ENCODE results near the gene ARL6IP5.

DNA sequence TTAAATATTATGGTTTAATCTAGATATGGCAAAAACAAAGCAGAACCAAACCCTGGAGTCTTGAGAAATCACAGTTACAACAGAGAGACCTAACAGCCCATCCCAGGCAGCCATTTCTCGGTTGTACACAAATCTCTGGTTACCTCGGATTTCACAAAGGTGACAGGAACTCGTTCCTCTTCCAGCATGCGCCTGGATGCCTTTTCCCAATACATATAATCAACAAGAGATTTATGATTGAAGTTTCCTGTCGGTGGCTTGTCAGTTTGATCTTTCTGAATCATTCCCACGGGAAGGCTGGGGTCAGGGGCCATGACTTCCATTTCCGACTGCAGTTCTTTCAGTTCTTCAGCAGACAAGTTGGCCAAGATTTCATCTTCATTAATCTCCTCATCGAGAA is 37.2 kb downstream of the ARL6IP5 start:
- TF ChIP-seq, protein P1, sequence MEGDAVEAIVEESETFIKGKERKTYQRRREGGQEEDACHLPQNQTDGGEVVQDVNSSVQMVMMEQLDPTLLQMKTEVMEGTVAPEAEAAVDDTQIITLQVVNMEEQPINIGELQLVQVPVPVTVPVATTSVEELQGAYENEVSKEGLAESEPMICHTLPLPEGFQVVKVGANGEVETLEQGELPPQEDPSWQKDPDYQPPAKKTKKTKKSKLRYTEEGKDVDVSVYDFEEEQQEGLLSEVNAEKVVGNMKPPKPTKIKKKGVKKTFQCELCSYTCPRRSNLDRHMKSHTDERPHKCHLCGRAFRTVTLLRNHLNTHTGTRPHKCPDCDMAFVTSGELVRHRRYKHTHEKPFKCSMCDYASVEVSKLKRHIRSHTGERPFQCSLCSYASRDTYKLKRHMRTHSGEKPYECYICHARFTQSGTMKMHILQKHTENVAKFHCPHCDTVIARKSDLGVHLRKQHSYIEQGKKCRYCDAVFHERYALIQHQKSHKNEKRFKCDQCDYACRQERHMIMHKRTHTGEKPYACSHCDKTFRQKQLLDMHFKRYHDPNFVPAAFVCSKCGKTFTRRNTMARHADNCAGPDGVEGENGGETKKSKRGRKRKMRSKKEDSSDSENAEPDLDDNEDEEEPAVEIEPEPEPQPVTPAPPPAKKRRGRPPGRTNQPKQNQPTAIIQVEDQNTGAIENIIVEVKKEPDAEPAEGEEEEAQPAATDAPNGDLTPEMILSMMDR (IDR thresholded peaks at IDR 0.05), result no peak
- TF ChIP-seq POLR2A (IDR thresholded peaks at IDR 0.05), result no peak
